GM18505 (cell line): ENCODE results near the gene RND3.
A peak's percentile ranks its signal among the peaks of the same experiment; 100 is the strongest.

Experiments used
- ATAC-seq: cut with Tn5 transposase; IDR thresholded peaks from one replicate; pipeline ENCODE4 v1.9.1; 2021; ENCODE audit not compliant: unreplicated experiment
- POLR2A ChIP-seq: IDR thresholded peaks from 4 replicates; pipeline ENCODE4 v1.6.1; 2011; ENCODE audit warnings: borderline replicate concordance; ENCODE audit not compliant: insufficient read depth, insufficient read length; ENCODE audit errors: extremely low read depth

RND3 gene

GRCh38 chr2:150476286-150476685 lies 11.2 kb downstream of the RND3 start:
- ATAC-seq = no peak
- no peak for TF ChIP-seq POLR2A

GRCh38 chr2:150475479-150476250 lies 11.8 kb downstream of the RND3 start:
- ATAC-seq = no peak
- no peak for TF ChIP-seq POLR2A

GRCh38 chr2:150474326-150475074 lies 13.0 kb downstream of the RND3 start:
- no peak for ATAC-seq
- TF ChIP-seq POLR2A = no peak

- ATAC-seq = no peak
- TF ChIP-seq POLR2A = no peak
Measured at GRCh38 chr2:150473767-150474166, 13.7 kb downstream of the RND3 start.

GRCh38 chr2:150472511-150472899 lies 15.0 kb downstream of the RND3 start:
- peak; percentile 68 for ATAC-seq
- no peak for TF ChIP-seq POLR2A

- no peak for TF ChIP-seq POLR2A
- peak; percentile 4 for ATAC-seq
Measured at GRCh38 chr2:150471813-150472510, 15.5 kb downstream of the RND3 start.

GRCh38 chr2:150470435-150470834 lies 17.0 kb downstream of the RND3 start:
- ATAC-seq = no peak

GRCh38 chr2:150469706-150470274 lies 17.7 kb downstream of the RND3 start:
- no peak for ATAC-seq
- no peak for TF ChIP-seq POLR2A

More at GRCh38 chr2:150470435-150470834, 17.0 kb downstream of the RND3 start:
- no peak for TF ChIP-seq POLR2A

GRCh38 chr2:150468350-150468960 lies 19.0 kb downstream of the RND3 start:
- no peak for ATAC-seq
- TF ChIP-seq POLR2A = no peak

GRCh38 chr2:150467621-150467963 lies 19.9 kb downstream of the RND3 start:
- no peak for TF ChIP-seq POLR2A
- ATAC-seq = no peak

- TF ChIP-seq POLR2A = no peak
- no peak for ATAC-seq
Measured at GRCh38 chr2:150466741-150467620, 20.5 kb downstream of the RND3 start.
